Embryonic facial prominence (tissue), 1 donor: ENCODE data around the gene CCDC91.
"Not testable (repeated sequence)": the region's sequence is repeated elsewhere in the genome, so short reads cannot be mapped to it uniquely, and the experiment has no call there.

Experiments
- DNase-seq: peaks from one replicate; pipeline ENCODE4 v3.0.0-alpha.2; 2016; ENCODE audit errors: extremely low spot score

CCDC91 gene

GRCh38 chr12:28286352-28286751, 96.1 kb downstream of the CCDC91 start:
- DNase-seq, result no peak

DNA sequence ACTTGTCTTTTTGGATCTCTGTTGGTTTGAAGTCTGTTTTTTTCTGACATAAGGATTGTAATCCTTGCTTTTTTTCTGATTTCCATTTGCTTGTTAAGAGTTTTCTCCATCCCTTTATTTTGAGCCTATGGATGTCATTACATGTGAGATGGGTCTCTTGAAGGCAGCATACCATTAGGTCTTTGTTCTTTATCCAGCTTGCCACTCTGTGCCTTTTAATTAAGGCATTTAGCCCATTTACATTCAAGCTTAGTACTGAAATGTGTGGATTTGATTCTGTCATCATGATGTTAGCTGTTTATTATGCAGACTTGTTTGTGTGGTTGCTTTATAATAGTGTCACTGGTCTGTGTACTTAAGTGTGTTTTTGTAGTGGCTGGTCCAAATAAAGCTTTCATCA, 100.0 kb downstream of the CCDC91 start:
- DNase-seq, result no peak

GRCh38 chr12:28292699-28293098, 102.4 kb downstream of the CCDC91 start:
- no peak for DNase-seq

DNA sequence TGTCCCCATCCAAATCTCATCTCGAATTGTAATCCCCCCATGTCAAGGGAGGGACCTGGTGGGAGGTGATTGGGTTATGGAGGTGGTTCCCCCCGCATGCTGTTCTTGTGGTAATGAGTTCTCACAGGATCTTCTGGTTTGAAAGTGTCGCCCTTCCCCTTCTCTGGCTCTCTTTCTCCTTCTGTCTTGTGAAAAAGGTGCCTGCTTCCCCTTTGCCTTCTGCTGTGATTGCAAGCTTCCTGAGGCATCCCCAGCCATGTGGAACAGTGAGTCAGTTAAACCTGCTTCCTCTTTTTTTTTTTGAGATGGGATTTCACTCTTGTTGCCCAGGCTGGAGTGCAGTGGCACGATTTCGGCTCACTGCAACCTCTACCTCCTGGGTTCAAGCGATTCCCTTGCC, 104.0 kb downstream of the CCDC91 start:
- no peak for DNase-seq

GRCh38 chr12:28296287-28296686, 106.0 kb downstream of the CCDC91 start:
- DNase-seq, result no peak

DNA sequence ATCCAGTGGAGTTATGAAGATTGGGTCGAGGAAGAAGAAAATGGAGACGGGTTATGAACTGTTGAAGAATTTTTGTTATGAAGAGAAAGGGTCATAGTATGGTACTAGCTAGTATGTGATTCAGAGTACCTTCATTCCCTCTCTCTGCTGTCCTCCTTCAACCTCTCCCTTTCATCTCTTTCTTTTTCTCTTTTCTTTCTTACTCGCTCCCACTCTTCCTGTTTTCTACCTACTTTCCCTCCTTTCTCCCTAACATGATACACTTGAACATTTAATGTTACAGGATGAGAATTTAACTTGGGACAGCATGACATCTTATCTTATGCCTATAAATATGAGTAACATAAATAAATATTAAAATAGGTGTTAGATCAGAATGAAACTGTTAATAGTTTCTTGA, 112.9 kb downstream of the CCDC91 start:
- no peak for DNase-seq

- no peak for DNase-seq
Measured at GRCh38 chr12:28306535-28306934, 116.3 kb downstream of the CCDC91 start.

GRCh38 chr12:28308891-28309290, 118.6 kb downstream of the CCDC91 start:
- no peak for DNase-seq

DNA sequence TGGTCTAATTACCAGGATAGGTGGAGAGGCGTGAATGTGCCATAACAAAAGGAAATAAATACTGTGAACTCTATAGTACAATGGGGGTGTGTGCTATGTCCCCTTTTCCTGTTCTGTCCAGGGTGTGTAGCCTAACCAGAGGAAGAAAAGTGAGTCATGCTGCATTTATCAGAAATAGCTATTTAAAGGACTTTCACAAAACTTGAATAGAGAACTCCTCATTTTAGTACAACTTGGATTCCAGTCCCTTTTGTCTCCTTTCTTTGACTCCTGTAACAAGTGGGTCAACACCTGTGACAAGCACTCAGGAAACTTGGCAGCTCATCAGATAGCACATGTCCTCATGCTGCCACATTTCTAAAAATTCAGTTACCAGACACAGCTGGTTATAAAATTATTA, 123.4 kb downstream of the CCDC91 start:
- DNase-seq, result no peak

- DNase-seq, result no peak
Measured at GRCh38 chr12:28316049-28316448, 125.8 kb downstream of the CCDC91 start.

DNA sequence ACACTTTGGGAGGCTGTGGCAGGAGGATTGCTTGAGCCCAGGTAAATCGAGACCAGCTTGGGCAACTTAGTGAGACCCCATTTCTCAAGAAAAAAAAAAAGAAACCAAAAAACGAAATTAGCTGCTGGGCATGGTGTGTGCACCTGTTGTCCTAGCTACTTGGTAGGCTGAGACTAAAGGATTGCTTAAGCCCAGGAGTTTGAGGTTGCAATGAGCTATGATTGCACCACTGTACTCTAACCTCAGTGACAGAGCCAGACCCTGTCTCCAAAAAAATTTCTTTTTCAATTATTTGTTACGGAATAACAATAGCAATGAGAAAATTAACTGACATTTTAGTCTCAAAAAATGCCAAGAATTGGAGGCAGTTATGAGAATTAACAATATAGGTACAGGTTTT, 128.0 kb downstream of the CCDC91 start:
- no peak for DNase-seq

DNA sequence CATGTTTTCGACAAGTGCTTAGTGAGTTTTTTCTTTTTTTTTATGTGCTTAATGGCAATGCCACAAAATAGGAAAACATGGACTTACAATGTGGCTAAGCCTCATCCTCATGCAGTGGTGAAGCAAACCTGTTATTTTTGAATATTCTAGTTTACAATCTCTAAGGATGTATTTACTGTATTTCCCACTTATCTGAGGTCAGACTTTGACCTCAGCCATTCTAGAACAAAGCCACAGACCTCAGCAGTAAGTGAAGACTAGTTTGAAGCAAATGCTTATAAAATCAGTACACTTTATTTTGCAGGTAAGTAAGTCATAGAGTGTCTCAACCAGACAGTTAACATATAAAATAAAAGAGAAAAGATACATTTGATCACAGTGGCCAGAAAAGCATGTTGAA, 130.1 kb downstream of the CCDC91 start:
- DNase-seq, result no peak

GRCh38 chr12:28327722-28328121, 137.5 kb downstream of the CCDC91 start:
- DNase-seq, result no peak

DNA sequence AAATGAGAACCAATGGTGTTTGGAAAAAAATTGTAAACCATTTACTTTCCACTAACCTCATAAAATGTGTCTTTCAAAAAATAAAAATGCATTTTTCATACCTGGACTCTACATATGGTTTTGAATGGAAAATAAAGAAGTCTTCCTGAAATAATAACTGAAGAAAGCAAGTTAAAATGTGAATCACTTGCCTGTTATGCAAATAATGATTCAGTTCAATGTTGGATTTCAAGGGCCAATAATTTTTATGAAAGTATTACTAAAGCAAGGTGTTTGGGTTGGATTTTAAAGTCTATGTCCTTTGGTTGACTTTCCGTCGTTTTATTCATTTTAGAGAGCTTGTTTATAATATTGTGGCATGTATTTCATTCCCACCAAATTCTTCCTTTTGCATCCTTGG, 138.7 kb downstream of the CCDC91 start:
- DNase-seq, result no peak

- not testable (repeated sequence) for DNase-seq
Measured at GRCh38 chr12:28329727-28330126, 139.5 kb downstream of the CCDC91 start.

DNA sequence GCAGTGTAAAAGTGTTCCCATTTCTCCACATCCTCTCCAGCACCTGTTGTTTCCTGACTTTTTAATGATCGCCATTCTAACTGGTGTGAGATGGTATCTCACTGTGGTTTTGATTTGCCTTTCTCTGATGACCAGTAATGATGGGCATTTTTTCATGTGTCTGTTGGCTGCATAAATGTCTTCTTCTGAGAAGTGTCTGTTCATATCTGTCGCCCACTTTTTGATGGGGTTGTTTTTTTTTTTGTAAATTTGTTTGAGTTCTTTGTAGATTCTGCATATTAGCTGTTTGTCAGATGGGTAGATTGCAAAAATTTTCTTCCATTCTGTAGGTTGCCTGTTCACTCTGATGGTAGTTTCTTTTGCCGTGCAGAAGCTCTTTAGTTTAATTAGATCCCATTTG, 140.0 kb downstream of the CCDC91 start:
- not testable (repeated sequence) for DNase-seq

- no peak for DNase-seq
Measured at GRCh38 chr12:28331130-28331529, 140.9 kb downstream of the CCDC91 start.

DNA sequence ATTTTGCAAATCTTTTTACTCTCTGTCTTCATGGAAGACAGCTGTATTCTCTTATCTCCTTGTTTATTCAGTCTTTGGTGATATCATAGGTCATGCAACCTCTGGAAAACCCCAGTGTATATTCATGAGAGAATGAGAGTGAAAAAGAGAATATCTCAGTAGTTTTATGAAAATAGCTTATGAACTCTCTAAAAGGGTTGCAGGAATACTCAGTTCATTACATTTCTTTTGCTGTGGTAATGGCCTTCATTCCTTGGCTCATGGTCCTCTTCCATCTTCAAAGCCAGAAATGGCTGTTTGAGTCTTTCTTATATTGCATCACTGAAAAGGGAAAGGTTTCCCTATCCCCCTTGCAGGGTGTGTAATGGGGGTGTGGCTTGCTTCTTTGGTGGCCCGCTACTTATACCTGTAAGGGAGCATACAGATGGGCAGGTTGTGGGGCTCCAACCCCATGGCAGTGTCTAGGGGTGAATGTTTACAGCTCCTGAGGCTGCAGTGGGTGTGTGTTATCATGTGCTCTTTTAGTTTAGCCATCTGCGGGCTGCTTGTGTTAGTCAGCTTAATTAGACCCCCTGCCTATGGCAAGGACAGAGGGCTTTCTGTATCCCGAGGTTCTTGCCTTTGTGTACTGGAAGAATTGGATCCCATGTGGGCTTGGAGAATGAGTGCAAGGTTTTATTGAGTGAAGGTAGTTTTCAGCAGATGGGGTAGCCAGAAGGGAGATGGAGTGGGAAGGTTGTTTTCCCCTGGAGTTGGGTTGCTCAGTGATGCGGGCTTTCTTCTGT, 150.2 kb downstream of the CCDC91 start:
- no peak for DNase-seq

DNA sequence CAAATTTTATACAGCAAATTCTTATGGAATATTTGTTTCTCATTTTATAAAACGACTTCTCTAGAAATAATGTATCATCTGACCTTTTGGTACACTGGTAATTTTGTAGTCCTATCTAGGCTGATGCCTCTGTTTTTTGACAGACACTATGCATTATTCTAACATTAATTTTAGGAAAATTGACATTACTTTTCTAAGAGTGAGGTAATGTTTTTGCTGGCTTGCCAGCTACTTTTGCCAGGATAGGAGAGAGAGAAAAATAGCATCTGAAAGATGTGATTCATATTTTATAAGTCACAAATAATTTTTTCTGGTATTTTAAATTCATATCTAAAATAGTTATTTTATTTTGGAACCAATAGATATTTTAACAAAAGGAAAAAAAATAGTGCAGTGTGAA, 153.5 kb downstream of the CCDC91 start:
- no peak for DNase-seq

- DNase-seq, result no peak
Measured at GRCh38 chr12:28346567-28346966, 156.3 kb downstream of the CCDC91 start.

- DNase-seq, result no peak
Measured at GRCh38 chr12:28349196-28349595, 158.9 kb downstream of the CCDC91 start.

DNA sequence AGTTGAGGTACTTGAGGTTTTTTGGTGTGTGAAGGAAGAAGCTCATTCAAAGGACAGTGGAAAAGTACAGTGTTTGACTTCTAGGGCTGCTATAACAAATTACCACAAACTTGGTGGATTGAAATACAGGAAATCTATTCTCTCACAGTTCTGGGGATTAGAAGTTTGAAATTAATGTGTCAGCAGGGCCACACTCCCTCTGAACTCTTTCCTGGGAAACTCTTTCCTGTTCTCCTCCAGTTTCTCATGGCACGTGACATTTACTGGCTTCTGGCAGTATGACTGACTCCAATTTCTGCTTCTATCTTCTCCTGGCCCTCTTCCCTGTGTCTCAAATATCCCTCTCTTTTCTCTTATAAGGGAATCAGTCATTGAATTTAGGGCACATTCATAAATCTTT, 160.2 kb downstream of the CCDC91 start:
- DNase-seq, result no peak

GRCh38 chr12:28351414-28351813, 161.2 kb downstream of the CCDC91 start:
- DNase-seq, result no peak

DNA sequence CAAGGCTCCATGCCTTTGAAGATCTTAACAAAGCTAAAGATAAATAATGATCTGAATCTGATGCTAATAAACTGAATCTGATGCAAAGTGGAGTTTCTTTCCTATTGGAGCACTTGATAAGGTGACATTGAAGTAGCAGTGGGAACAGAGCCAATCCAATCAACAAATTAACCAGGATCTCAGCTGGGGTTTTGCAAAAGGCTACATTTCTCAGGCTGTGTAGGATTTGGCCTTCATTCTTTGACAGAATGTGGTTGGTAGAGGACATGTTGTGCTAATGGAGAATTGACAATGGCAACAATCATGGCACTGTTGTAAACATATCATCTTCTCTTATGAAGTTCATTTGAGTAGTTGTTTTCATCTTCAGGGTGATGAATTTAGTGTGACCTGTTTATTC, 164.9 kb downstream of the CCDC91 start:
- no peak for DNase-seq
